Astrocyte (in vitro differentiated cells and primary cell): ENCODE measurements around the gene MUC5AC.

Experiments used
- CTCF ChIP-seq: IDR thresholded peaks from 2 replicates; pipeline ENCODE4 v1.5.1; 2011; ENCODE audit warnings: low read depth, mild to moderate bottlenecking, inconsistent platforms, low read length, moderate library complexity; ENCODE audit not compliant: insufficient read depth
- EZH2 ChIP-seq: IDR thresholded peaks from 2 replicates; pipeline ENCODE4 v1.6.1; 2012; ENCODE audit warnings: mild to moderate bottlenecking, low read length, inconsistent platforms; ENCODE audit not compliant: insufficient read depth

- TF ChIP-seq CTCF (no peak), EZH2 (no peak)
Measured at GRCh38 chr11:1200611-1201191, 42.9 kb downstream of the MUC5AC start.
